Lower leg skin (tissue), 3 donors: ENCODE data around the gene TOX2.

ENCODE experiments used
- POLR2A ChIP-seq, 2 donors: fragments of 450-650 bp; IDR thresholded peaks; one replicate each; pipeline ENCODE4 v1.6.1; 2016 to 2017; ENCODE audit warnings: antibody characterized with exemption in 2 of 2, mild to moderate bottlenecking in 1 of 2, moderate library complexity in 1 of 2
- TF ChIP-seq, protein P1 (sequence below), 3 donors: fragments of 450-650 bp; IDR thresholded peaks; one replicate each; pipeline ENCODE4 v1.5.1; 2016; ENCODE audit warnings: antibody characterized with exemption in 3 of 3, mild to moderate bottlenecking in 3 of 3, moderate library complexity in 2 of 3

DNA sequence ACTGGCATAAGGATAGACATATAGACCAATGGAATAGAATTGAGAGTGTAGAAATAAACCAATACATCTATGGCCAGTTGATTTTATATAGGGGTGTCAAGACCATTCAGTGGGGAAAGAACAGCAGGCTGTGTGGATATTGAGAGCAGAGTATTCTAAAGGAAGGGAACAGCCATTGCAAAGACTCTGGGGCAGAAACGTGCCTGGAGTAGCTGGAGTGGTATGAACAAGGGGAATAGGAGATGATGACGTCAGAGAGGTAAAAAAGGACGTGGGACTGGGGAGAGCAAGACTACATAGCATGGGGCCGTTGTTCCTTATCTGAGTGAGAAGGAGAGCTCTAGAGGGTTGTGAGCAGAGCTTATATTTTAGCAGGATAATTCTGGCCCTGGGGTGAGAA is 85.2 kb downstream of the TOX2 start:
- TF ChIP-seq, protein P1, sequence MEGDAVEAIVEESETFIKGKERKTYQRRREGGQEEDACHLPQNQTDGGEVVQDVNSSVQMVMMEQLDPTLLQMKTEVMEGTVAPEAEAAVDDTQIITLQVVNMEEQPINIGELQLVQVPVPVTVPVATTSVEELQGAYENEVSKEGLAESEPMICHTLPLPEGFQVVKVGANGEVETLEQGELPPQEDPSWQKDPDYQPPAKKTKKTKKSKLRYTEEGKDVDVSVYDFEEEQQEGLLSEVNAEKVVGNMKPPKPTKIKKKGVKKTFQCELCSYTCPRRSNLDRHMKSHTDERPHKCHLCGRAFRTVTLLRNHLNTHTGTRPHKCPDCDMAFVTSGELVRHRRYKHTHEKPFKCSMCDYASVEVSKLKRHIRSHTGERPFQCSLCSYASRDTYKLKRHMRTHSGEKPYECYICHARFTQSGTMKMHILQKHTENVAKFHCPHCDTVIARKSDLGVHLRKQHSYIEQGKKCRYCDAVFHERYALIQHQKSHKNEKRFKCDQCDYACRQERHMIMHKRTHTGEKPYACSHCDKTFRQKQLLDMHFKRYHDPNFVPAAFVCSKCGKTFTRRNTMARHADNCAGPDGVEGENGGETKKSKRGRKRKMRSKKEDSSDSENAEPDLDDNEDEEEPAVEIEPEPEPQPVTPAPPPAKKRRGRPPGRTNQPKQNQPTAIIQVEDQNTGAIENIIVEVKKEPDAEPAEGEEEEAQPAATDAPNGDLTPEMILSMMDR (IDR thresholded peaks at IDR 0.05) = no peak
- TF ChIP-seq POLR2A (IDR thresholded peaks at IDR 0.05) = no peak
